ENCODE measurements around the gene CD2AP. TPM values are rescaled to one million over a fixed set of nuclear protein-coding genes. Genes with fewer than 3 reads are reported as not detected.
A peak's percentile ranks its signal among the peaks of the same experiment; 100 is the strongest.

Gene CD2AP
- total RNA-seq, 1 donor from 2014 or later, result 12.5 TPM

DNA sequence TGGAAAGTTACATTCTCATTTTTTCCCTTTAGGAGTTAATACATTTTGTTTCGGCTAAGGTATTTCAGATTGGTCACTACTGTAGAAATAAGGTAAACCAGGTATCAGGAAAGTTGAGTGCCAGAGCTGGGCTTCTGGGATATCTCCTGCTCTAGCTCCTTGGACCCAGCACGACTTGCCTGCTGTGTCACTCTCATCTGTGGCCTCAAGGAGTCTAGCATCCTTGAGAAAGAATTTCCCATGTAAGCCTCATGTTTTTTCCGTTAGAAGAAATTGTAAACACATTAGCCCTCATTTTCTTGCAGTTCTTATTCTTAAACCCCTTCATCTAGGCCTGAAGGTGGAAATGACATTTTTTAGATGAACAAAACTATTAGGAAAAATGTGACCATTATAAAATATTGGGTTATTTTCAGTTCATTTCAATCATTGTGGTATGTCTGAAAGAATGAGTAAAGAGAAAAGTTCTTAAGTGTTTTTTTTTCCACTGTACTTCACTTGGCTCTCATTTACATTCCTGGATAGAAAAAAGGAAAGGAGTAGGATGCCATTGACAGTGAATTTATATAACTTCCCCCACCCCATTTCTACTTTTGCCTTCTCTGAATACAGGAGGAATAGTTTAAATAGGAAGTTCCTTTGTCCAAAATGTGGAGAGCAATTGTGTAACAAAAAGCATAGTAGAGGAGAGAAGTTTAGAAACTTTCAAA lies 46.7 kb downstream of the CD2AP start:
- TF ChIP-seq, protein P1, sequence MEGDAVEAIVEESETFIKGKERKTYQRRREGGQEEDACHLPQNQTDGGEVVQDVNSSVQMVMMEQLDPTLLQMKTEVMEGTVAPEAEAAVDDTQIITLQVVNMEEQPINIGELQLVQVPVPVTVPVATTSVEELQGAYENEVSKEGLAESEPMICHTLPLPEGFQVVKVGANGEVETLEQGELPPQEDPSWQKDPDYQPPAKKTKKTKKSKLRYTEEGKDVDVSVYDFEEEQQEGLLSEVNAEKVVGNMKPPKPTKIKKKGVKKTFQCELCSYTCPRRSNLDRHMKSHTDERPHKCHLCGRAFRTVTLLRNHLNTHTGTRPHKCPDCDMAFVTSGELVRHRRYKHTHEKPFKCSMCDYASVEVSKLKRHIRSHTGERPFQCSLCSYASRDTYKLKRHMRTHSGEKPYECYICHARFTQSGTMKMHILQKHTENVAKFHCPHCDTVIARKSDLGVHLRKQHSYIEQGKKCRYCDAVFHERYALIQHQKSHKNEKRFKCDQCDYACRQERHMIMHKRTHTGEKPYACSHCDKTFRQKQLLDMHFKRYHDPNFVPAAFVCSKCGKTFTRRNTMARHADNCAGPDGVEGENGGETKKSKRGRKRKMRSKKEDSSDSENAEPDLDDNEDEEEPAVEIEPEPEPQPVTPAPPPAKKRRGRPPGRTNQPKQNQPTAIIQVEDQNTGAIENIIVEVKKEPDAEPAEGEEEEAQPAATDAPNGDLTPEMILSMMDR (conservative IDR thresholded peaks at IDR 0.05), result no peak
- Mint-ChIP-seq H3K36me3 (ENCODE audit: low read depth) (peaks cover 8% of the 10 kb centered on the region), H3K4me3 (no peak overlapping the region), H3K27me3 (ENCODE audit: low read depth) (no peaks in the 10 kb centered on the region), H3K27ac (ENCODE audit: unreplicated experiment) (no peak overlapping the region), H3K9me3 (peaks cover 6% of the 10 kb centered on the region), H3K4me1 (no peaks in the 10 kb centered on the region)
- DNase-seq (ENCODE audit: low read depth, low spot score), result no peak

GRCh38 chr6:47525330-47526057 lies 47.9 kb downstream of the CD2AP start:
- Mint-ChIP-seq H3K9me3 (peaks cover 6% of the 10 kb centered on the region), H3K36me3 (ENCODE audit: low read depth) (peaks cover 8% of the 10 kb centered on the region), H3K4me3 (no peak overlapping the region), H3K27ac (ENCODE audit: unreplicated experiment) (no peak overlapping the region), H3K27me3 (ENCODE audit: low read depth) (no peaks in the 10 kb centered on the region), H3K4me1 (no peaks in the 10 kb centered on the region)
- DNase-seq (ENCODE audit: low read depth, low spot score), result no peak
- TF ChIP-seq, protein P1 (conservative IDR thresholded peaks at IDR 0.05), result no peak

GRCh38 chr6:47527274-47527673 lies 49.7 kb downstream of the CD2AP start:
- H3K4me3 Mint-ChIP-seq, result no peak overlapping the region
- peaks cover 8% of the 10 kb centered on the region for H3K36me3 Mint-ChIP-seq (ENCODE audit: low read depth)
- no peak for DNase-seq (ENCODE audit: low read depth, low spot score)
- H3K9me3 Mint-ChIP-seq, result peaks cover 6% of the 10 kb centered on the region
- TF ChIP-seq, protein P1 (conservative IDR thresholded peaks at IDR 0.05), result no peak
- H3K27me3 Mint-ChIP-seq (ENCODE audit: low read depth), result no peaks in the 10 kb centered on the region
- H3K4me1 Mint-ChIP-seq, result no peaks in the 10 kb centered on the region
- H3K27ac Mint-ChIP-seq (ENCODE audit: unreplicated experiment), result no peak overlapping the region

GRCh38 chr6:47529734-47530133 lies 52.1 kb downstream of the CD2AP start:
- Mint-ChIP-seq H3K9me3 (peaks cover 6% of the 10 kb centered on the region), H3K27ac (ENCODE audit: unreplicated experiment) (peak overlapping the region; percentile 0), H3K4me3 (no peak overlapping the region), H3K36me3 (ENCODE audit: low read depth) (peaks cover 11% of the 10 kb centered on the region), H3K27me3 (ENCODE audit: low read depth) (no peaks in the 10 kb centered on the region), H3K4me1 (no peaks in the 10 kb centered on the region)
- DNase-seq (ENCODE audit: low read depth, low spot score), result no peak
- TF ChIP-seq, protein P1 (conservative IDR thresholded peaks at IDR 0.05), result no peak

GRCh38 chr6:47532981-47533585 lies 55.5 kb downstream of the CD2AP start:
- H3K36me3 Mint-ChIP-seq (ENCODE audit: low read depth), result peaks cover 6% of the 10 kb centered on the region
- H3K4me3 Mint-ChIP-seq, result no peak overlapping the region
- no peaks in the 10 kb centered on the region for H3K4me1 Mint-ChIP-seq
- peak overlapping the region; percentile 58 for H3K27ac Mint-ChIP-seq (ENCODE audit: unreplicated experiment)
- TF ChIP-seq, protein P1 (conservative IDR thresholded peaks at IDR 0.05), result no peak
- no peak for DNase-seq (ENCODE audit: low read depth, low spot score)
- no peaks in the 10 kb centered on the region for H3K27me3 Mint-ChIP-seq (ENCODE audit: low read depth)
- H3K9me3 Mint-ChIP-seq, result no peaks in the 10 kb centered on the region

Data from neural crest cell (in vitro differentiated cells).